ENCODE results near the gene SPATA45. TPM values are rescaled to one million over a fixed set of nuclear protein-coding genes. Genes with fewer than 3 reads are reported as not detected.
A peak's percentile ranks its signal among the peaks of the same experiment; 100 is the strongest.
"Not testable (repeated sequence)": the region's sequence is repeated elsewhere in the genome, so short reads cannot be mapped to it uniquely, and the experiment has no call there.

Gene SPATA45
- total RNA-seq, 4 donors from 2014 or later, result not detected

DNA sequence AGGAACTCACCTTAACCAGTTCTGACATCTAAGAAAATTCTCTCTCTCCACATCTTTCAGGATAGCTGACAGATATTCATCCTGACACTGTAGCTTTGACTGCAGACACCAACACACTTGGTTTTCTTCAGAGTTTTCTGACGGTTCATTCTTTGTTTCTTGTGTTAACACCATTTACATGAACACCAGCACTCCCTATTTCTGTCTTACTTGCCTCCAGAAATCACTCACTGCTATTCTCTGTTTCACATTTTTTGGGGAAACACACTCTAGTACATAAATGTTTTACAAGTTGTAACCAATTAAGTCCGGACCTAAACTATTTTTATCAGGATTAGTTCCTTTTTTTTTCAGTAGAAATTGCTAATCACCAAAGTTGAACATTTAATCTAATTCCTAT, 26.1 kb upstream of the SPATA45 start:
- peaks cover 0 to 7% of the 10 kb centered on the region in 2 donors for H3K36me3 ChIP-seq
- DNase-seq, result no peak
- H3K9me3 ChIP-seq, result no peaks in the 10 kb centered on the region
- TF ChIP-seq, protein P1, sequence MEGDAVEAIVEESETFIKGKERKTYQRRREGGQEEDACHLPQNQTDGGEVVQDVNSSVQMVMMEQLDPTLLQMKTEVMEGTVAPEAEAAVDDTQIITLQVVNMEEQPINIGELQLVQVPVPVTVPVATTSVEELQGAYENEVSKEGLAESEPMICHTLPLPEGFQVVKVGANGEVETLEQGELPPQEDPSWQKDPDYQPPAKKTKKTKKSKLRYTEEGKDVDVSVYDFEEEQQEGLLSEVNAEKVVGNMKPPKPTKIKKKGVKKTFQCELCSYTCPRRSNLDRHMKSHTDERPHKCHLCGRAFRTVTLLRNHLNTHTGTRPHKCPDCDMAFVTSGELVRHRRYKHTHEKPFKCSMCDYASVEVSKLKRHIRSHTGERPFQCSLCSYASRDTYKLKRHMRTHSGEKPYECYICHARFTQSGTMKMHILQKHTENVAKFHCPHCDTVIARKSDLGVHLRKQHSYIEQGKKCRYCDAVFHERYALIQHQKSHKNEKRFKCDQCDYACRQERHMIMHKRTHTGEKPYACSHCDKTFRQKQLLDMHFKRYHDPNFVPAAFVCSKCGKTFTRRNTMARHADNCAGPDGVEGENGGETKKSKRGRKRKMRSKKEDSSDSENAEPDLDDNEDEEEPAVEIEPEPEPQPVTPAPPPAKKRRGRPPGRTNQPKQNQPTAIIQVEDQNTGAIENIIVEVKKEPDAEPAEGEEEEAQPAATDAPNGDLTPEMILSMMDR (IDR thresholded peaks at IDR 0.05), result no peak
- no peak for TF ChIP-seq POLR2A (IDR thresholded peaks at IDR 0.05)
- WGBS, 2 donors, result 79 to 81% methylated on average over 2 of the region's 2 CpGs
- H3K4me3 ChIP-seq (replicated peaks in 1 of 3), result no peak overlapping the region
- H3K27me3 ChIP-seq, result no peaks in the 10 kb centered on the region
- no peak overlapping the region for H3K27ac ChIP-seq
- intact Hi-C loops (cut with DNase I), result no loop called here
- no peaks in the 10 kb centered on the region for H3K4me1 ChIP-seq

DNA sequence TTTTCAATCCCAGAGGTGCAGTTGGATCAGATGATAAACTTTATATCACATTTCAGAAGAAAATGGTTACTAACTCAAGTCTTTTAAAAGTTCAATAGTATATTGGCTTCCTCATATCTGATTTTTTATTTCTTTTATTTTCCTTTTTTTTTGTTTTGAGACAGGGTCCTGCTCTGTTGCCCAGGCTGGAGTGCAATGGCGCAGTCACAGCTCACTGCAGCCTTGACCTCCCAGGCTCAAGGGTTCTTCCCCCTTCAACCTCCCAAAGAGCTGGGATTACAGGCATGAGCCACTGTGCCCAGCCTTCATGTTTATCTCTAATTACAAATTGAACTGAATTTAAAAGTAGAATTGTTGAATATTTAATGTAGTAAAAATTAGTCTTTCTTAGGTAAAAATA, 24.5 kb upstream of the SPATA45 start:
- DNase-seq, result peak in 1 of 2 donors; percentile 8
- intact Hi-C loops (cut with DNase I), result no loop called here
- Histone ChIP-seq H3K36me3 (peaks cover 0 to 7% of the 10 kb centered on the region in 2 donors), H3K4me3 (replicated peaks in 1 of 3) (no peak overlapping the region), H3K9me3 (no peaks in the 10 kb centered on the region), H3K27me3 (no peaks in the 10 kb centered on the region), H3K27ac (no peak overlapping the region), H3K4me1 (no peaks in the 10 kb centered on the region)
- 93% methylated on average over 1 of the region's 1 CpG for WGBS, 2 donors
- TF ChIP-seq, protein P1 (IDR thresholded peaks at IDR 0.05), result no peak
- TF ChIP-seq POLR2A (IDR thresholded peaks at IDR 0.05), result no peak

DNA sequence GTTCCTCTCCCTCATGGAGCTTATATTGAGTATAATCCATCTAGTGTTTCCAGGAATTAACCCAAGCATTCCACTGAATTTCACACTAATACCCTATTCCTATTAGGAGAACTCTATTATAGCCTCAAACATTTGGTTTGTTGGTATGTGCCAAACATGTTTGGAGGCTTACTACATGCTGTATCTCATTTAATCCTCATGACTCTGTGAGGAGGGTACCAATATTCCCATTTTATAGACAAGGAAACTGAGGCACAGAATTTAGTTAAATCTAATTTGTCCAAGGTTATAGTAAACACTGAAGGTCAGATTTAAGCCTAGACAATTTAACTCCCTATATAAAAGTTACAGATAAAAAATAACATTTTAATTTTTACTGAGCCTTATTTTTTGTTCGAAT, 19.7 kb upstream of the SPATA45 start:
- no peak for DNase-seq
- Histone ChIP-seq H3K4me3 (replicated peaks in 1 of 3) (no peak overlapping the region), H3K4me1 (no peaks in the 10 kb centered on the region), H3K27me3 (no peaks in the 10 kb centered on the region), H3K9me3 (no peaks in the 10 kb centered on the region), H3K36me3 (no peaks in the 10 kb centered on the region), H3K27ac (no peak overlapping the region)
- intact Hi-C loops (cut with DNase I), result no loop called here
- WGBS, 2 donors, result 19 to 62% methylated on average over 1 of the region's 1 CpG
- TF ChIP-seq POLR2A (IDR thresholded peaks at IDR 0.05), result no peak
- TF ChIP-seq, protein P1 (IDR thresholded peaks at IDR 0.05), result no peak

DNA sequence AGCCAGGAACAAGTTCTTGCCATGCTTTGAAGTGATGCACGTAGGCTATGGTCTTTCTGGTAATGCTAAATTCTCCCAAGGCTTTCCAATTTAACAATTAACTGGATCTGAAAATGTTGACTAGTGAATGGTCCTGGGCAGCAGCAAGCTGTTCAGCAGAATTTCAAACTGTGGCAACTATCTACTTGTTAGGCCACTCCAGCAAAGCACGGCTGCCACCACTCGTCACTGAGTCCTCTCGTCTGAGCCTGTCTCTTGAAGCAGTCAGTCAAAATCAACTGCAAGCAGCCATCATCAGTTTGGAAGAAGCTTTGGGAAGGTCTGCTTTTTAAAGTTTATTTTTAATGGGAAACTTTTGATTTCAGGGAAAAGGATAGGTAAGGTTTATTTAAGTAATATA, 16.8 kb upstream of the SPATA45 start:
- Histone ChIP-seq H3K4me1 (peaks cover 0 to 11% of the 10 kb centered on the region in 2 donors), H3K9me3 (no peaks in the 10 kb centered on the region), H3K27me3 (no peaks in the 10 kb centered on the region), H3K36me3 (no peaks in the 10 kb centered on the region), H3K4me3 (replicated peaks in 1 of 3) (no peak overlapping the region), H3K27ac (no peak overlapping the region)
- WGBS, 2 donors, result 69 to 89% methylated on average over 4 of the region's 4 CpGs
- DNase-seq, result peak; percentile 26 to 28
- TF ChIP-seq POLR2A (IDR thresholded peaks at IDR 0.05), result no peak
- TF ChIP-seq, protein P1 (IDR thresholded peaks at IDR 0.05), result no peak
- intact Hi-C loops (cut with DNase I), result no loop called here

DNA sequence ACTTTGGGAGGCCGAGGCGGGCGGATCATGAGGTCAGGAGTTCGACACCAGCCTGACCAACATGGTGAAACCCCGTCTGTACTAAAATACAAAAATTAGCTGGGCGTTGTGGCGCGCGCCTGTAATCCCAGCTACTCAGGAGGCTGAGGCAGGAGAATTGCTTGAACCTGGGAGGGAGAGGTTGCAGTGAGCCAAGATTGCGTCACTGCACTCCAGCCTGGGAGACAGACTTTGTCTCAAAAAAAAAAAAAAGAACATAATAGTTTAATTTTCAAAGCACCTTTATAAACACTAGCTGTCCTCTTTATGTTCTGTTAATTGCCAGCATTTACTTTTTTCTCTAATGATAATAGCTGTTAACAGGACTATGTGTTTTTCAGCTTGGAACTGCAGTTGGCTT, 15.9 kb upstream of the SPATA45 start:
- H3K4me3 ChIP-seq (replicated peaks in 1 of 3); H3K27me3 ChIP-seq; H3K36me3 ChIP-seq; H3K9me3 ChIP-seq; DNase-seq; intact Hi-C loops (cut with DNase I); H3K27ac ChIP-seq: not testable (repeated sequence)
- H3K4me1 ChIP-seq, result peaks cover 5 to 16% of the 10 kb centered on the region in 2 donors
- WGBS, 2 donors, result 92 to 95% methylated on average over 10 of the region's 10 CpGs
